Prostate gland (tissue), 2 donors: ENCODE results near the gene ABTB2. TPM values are rescaled to one million over a fixed set of nuclear protein-coding genes. Genes with fewer than 3 reads are reported as not detected.
"Not testable (repeated sequence)": the region's sequence is repeated elsewhere in the genome, so short reads cannot be mapped to it uniquely, and the experiment has no call there.

Source experiments
- DNase-seq: peaks from one replicate; pipeline ENCODE4 v3.0.0-alpha.2; 2019; ENCODE audit warnings: low spot score
- H3K27ac ChIP-seq, 2 donors: fragments of 200-600 bp; sonication (generic); 2 replicates each; pipeline ENCODE4 v1.5.1; 2017 to 2019
- H3K27me3 ChIP-seq: fragments of 200-600 bp; sonication (generic); replicated peaks from 2 replicates; pipeline ENCODE4 v1.5.1; 2019; ENCODE audit not compliant: insufficient read depth
- H3K36me3 ChIP-seq, 2 donors: fragments of 200-600 bp; sonication (generic); 1 replicate in 1 of 2; 2 replicates in 1 of 2; pipeline versions ENCODE4 v1.5.1 to v1.8.1; 2017 to 2019
- H3K4me1 ChIP-seq: fragments of 200-600 bp; sonication (generic); replicated peaks from 2 replicates; pipeline ENCODE4 v1.5.1; 2019
- H3K4me3 ChIP-seq, 2 donors: fragments of 200-600 bp; sonication (generic); 2 replicates each; pipeline ENCODE4 v1.5.1; 2017 to 2019
- H3K9me3 ChIP-seq: fragments of 200-600 bp; sonication (generic); 2 replicates; pipeline ENCODE4 v1.5.1; 2017
- CTCF ChIP-seq, 4 experiments: fragments of 200-600 bp in 2 of 4; fragments of 450-650 bp in 2 of 4; sonication (generic) in 2 of 4; IDR thresholded peaks; 1 replicate in 3 of 4; 2 replicates in 1 of 4; pipeline ENCODE4 v1.5.1; 2016 to 2019; ENCODE audit warnings: antibody characterized with exemption in 4 of 4, mild to moderate bottlenecking in 2 of 4, moderate library complexity in 2 of 4
- POLR2A ChIP-seq: fragments of 450-650 bp; IDR thresholded peaks from one replicate; pipeline ENCODE4 v1.6.1; 2016; ENCODE audit warnings: antibody characterized with exemption, mild to moderate bottlenecking
- POLR2AphosphoS5 ChIP-seq: sonication (generic); formaldehyde crosslinking; IDR thresholded peaks from one replicate; pipeline ENCODE4 v1.6.1; 2017; ENCODE audit warnings: antibody characterized with exemption
- WGBS: methylation state at CpG from one replicate; pipeline ENCODE4 v1.1.5; 2018; 5-methylcytosine and 5-hydroxymethylcytosine counted together
- intact Hi-C: fragments of 100-400 bp; cut with DNase I; formaldehyde crosslinking; loops from one replicate; pipeline ENCODE4 v1.14.2; 2022
- total RNA-seq, 2 donors: library from RNA; depleted of rRNA; stranded (reverse); fragments of >200 nt; gene quantifications; one replicate each; pipeline ENCODE4 v1.1.0, GENCODE V29; 2016

The ABTB2 gene
- total RNA-seq, 2 donors from 2014 or later = 3.0 to 13.7 TPM

- Histone ChIP-seq H3K27ac (no peak overlapping the region), H3K36me3 (no peaks in the 10 kb centered on the region), H3K4me1 (no peaks in the 10 kb centered on the region), H3K4me3 (no peak overlapping the region), H3K9me3 (no peaks in the 10 kb centered on the region), H3K27me3 (no peaks in the 10 kb centered on the region)
- DNase-seq = no peak
- TF ChIP-seq POLR2A (no peak), POLR2AphosphoS5 (no peak), CTCF (IDR thresholded peaks at IDR 0.05) (no peak)
- 85% methylated on average over 6 of the region's 6 CpGs for WGBS
- intact Hi-C loops = no loop called here
Observed at GRCh38 chr11:34394771-34395300, 37.0 kb upstream of the ABTB2 start.

- WGBS = 89% methylated on average over 1 of the region's 1 CpG
- intact Hi-C loops = no loop called here
- H3K9me3 ChIP-seq = no peaks in the 10 kb centered on the region
- no peak for DNase-seq
- no peak for TF ChIP-seq POLR2AphosphoS5
- no peak for TF ChIP-seq POLR2A
- no peak for TF ChIP-seq CTCF (IDR thresholded peaks at IDR 0.05)
- no peak overlapping the region for H3K27ac ChIP-seq
- no peaks in the 10 kb centered on the region for H3K36me3 ChIP-seq
- H3K4me1 ChIP-seq = no peaks in the 10 kb centered on the region
- no peaks in the 10 kb centered on the region for H3K27me3 ChIP-seq
- H3K4me3 ChIP-seq = no peak overlapping the region
Observed at GRCh38 chr11:34387653-34388052, 29.8 kb upstream of the ABTB2 start.

- H3K4me1 ChIP-seq, H3K9me3 ChIP-seq, H3K36me3 ChIP-seq, H3K27me3 ChIP-seq, intact Hi-C loops, H3K27ac ChIP-seq, H3K4me3 ChIP-seq, DNase-seq: not testable (repeated sequence)
- WGBS = 95% methylated on average over 2 of the region's 2 CpGs
Observed at GRCh38 chr11:34386356-34386755, 28.5 kb upstream of the ABTB2 start.

GRCh38 chr11:34382532-34383276 is 24.9 kb upstream of the ABTB2 start:
- DNase-seq = no peak
- no peaks in the 10 kb centered on the region for H3K4me1 ChIP-seq
- WGBS = 57% methylated on average over 5 of the region's 5 CpGs
- H3K9me3 ChIP-seq = no peaks in the 10 kb centered on the region
- TF ChIP-seq CTCF (IDR thresholded peaks at IDR 0.05) = no peak
- no peak for TF ChIP-seq POLR2AphosphoS5
- no peak for TF ChIP-seq POLR2A
- H3K4me3 ChIP-seq = no peak overlapping the region
- no peak overlapping the region for H3K27ac ChIP-seq
- H3K36me3 ChIP-seq = no peaks in the 10 kb centered on the region
- intact Hi-C loops = no loop called here
- H3K27me3 ChIP-seq = no peaks in the 10 kb centered on the region

GRCh38 chr11:34381775-34382174 is 24.0 kb upstream of the ABTB2 start:
- intact Hi-C loops = no loop called here
- no peak overlapping the region for H3K27ac ChIP-seq
- no peak for DNase-seq
- H3K4me3 ChIP-seq = no peak overlapping the region
- no peaks in the 10 kb centered on the region for H3K9me3 ChIP-seq
- WGBS = 84% methylated on average over 1 of the region's 1 CpG
- H3K4me1 ChIP-seq = no peaks in the 10 kb centered on the region
- no peaks in the 10 kb centered on the region for H3K27me3 ChIP-seq
- H3K36me3 ChIP-seq = no peaks in the 10 kb centered on the region
- TF ChIP-seq POLR2A (no peak), POLR2AphosphoS5 (no peak), CTCF (IDR thresholded peaks at IDR 0.05) (no peak)
